ENCODE data around the gene ATAD3B. TPM values are rescaled to one million over a fixed set of nuclear protein-coding genes. Genes with fewer than 3 reads are reported as not detected.
A peak's percentile ranks its signal among the peaks of the same experiment; 100 is the strongest.

Gene ATAD3B
- total RNA-seq, 1 experiment from 2014 or later, result 63.6 TPM

GRCh38 chr1:1543706-1544099, 72.1 kb downstream of the ATAD3B start:
- CTCF ChIA-PET, result no interaction called here

GRCh38 chr1:1544544-1544943, 73.0 kb downstream of the ATAD3B start:
- TF ChIP-seq FOXP4 (CRISPR knock-in tag; IDR thresholded peaks at IDR 0.05), result no peak
- no peak for TF ChIP-seq JUN (CRISPR knock-in tag; IDR thresholded peaks at IDR 0.05)
- peaks cover 10% of the 10 kb centered on the region for H3K36me3 Mint-ChIP-seq
- H3K27ac Mint-ChIP-seq, result 0 out of 2 replicates have a peak overlapping the region, but pooled peaks have one; percentile 32
- no peaks in the 10 kb centered on the region for H3K4me1 Mint-ChIP-seq
- CTCF ChIA-PET, result no interaction called here
- no peak overlapping the region for H3K4me3 Mint-ChIP-seq
- ATAC-seq (no peak), DNase-seq (ENCODE audit: low spot score) (no peak)
- POLR2A ChIA-PET, result no interaction called here
- no peaks in the 10 kb centered on the region for H3K9me3 Mint-ChIP-seq
- H3K27me3 Mint-ChIP-seq (ENCODE audit: low read depth), result no peaks in the 10 kb centered on the region

More at GRCh38 chr1:1543706-1544099, 72.1 kb downstream of the ATAD3B start:
- H3K4me3 Mint-ChIP-seq, result no peak overlapping the region
- DNase-seq (ENCODE audit: low spot score), result no peak
- H3K27ac Mint-ChIP-seq, result no peak overlapping the region
- H3K36me3 Mint-ChIP-seq, result peaks cover 10% of the 10 kb centered on the region
- H3K27me3 Mint-ChIP-seq (ENCODE audit: low read depth), result no peaks in the 10 kb centered on the region
- no peaks in the 10 kb centered on the region for H3K9me3 Mint-ChIP-seq
- H3K4me1 Mint-ChIP-seq, result peaks cover 2% of the 10 kb centered on the region; the same call in 1 of the 2 replicates
- TF ChIP-seq EMX1 (CRISPR knock-in tag; IDR thresholded peaks at IDR 0.05) (no peak), SP1 (CRISPR knock-in tag; conservative IDR thresholded peaks at IDR 0.05) (no peak)
- TF ChIP-seq, protein P1, sequence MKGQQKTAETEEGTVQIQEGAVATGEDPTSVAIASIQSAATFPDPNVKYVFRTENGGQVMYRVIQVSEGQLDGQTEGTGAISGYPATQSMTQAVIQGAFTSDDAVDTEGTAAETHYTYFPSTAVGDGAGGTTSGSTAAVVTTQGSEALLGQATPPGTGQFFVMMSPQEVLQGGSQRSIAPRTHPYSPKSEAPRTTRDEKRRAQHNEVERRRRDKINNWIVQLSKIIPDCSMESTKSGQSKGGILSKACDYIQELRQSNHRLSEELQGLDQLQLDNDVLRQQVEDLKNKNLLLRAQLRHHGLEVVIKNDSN (CRISPR knock-in tag; IDR thresholded peaks at IDR 0.05), result no peak
- no peak for ATAC-seq
- POLR2A ChIA-PET, result no interaction called here

Other genes starting within 250 kb of the ATAD3B start
- 92.3 to 105 TPM (median 101 TPM) in 3 replicates for gene SDF4, start 239.8 kb upstream of the ATAD3B start, total RNA-seq (2021)
- 18.8 to 21.4 TPM (median 20.0 TPM) in 3 replicates for gene B3GALT6, start 239.5 kb upstream of the ATAD3B start, total RNA-seq (2021)
- 8.5 to 10.3 TPM (median 8.5 TPM) in 3 replicates for gene C1QTNF12, start 225.0 kb upstream of the ATAD3B start, total RNA-seq (2021)
- 62.6 to 72.2 TPM (median 65.6 TPM) in 3 replicates for gene UBE2J2, start 197.9 kb upstream of the ATAD3B start, total RNA-seq (2021)
- gene SCNN1D, start 191.3 kb upstream of the ATAD3B start, total RNA-seq (2021), result 4.7 to 8.5 TPM (median 6.4 TPM) in 3 replicates
- 25.1 to 42.2 TPM (median 30.7 TPM) in 3 replicates for gene ACAP3, start 163.8 kb upstream of the ATAD3B start, total RNA-seq (2021)
- 42.5 to 51.5 TPM (median 43.6 TPM) in 3 replicates for gene PUSL1, start 163.2 kb upstream of the ATAD3B start, total RNA-seq (2021)
- gene INTS11, start 147.1 kb upstream of the ATAD3B start, total RNA-seq (2021), result 144 to 170 TPM (median 160 TPM) in 3 replicates
- 10.3 to 14.4 TPM (median 12.3 TPM) in 3 replicates for gene CPTP, start 147.0 kb upstream of the ATAD3B start, total RNA-seq (2021)
- 0.18 to 0.22 TPM (median 0.21 TPM) in 3 replicates for gene TAS1R3, start 140.5 kb upstream of the ATAD3B start, total RNA-seq (2021)
- gene DVL1, start 122.3 kb upstream of the ATAD3B start, total RNA-seq (2021), result 74.1 to 91.4 TPM (median 77.3 TPM) in 3 replicates
- gene MXRA8, start 113.2 kb upstream of the ATAD3B start, total RNA-seq (2021), result 6.7 to 11.2 TPM (median 10.7 TPM) in 3 replicates
- gene AURKAIP1, start 96.6 kb upstream of the ATAD3B start, total RNA-seq (2021), result 238 to 268 TPM (median 250 TPM) in 3 replicates
- 117 to 142 TPM (median 117 TPM) in 3 replicates for gene CCNL2, start 72.4 kb upstream of the ATAD3B start, total RNA-seq (2021)
- 126 to 156 TPM (median 134 TPM) in 3 replicates for gene MRPL20, start 64.5 kb upstream of the ATAD3B start, total RNA-seq (2021)
- 1.6 to 2.8 TPM (median 1.9 TPM) in 3 replicates for gene ANKRD65, start 50.5 kb upstream of the ATAD3B start, total RNA-seq (2021)
- 28.3 to 35.5 TPM (median 28.3 TPM) in 3 replicates for gene VWA1, start 36.1 kb upstream of the ATAD3B start, total RNA-seq (2021)
- gene ATAD3C, start 22.1 kb upstream of the ATAD3B start, total RNA-seq (2021), result 0.60 to 0.94 TPM (median 0.61 TPM) in 3 replicates
- 56.1 to 71.2 TPM (median 58.7 TPM) in 3 replicates for gene ATAD3A, start 40.4 kb downstream of the ATAD3B start, total RNA-seq (2021)
- gene TMEM240, start 68.9 kb downstream of the ATAD3B start, total RNA-seq (2021), result 6.6 to 8.8 TPM (median 8.0 TPM) in 3 replicates
- gene SSU72, start 103.1 kb downstream of the ATAD3B start, total RNA-seq (2021), result 150 to 158 TPM (median 150 TPM) in 3 replicates
- 30.4 to 37.5 TPM (median 34.9 TPM) in 3 replicates for gene FNDC10, start 128.4 kb downstream of the ATAD3B start, total RNA-seq (2021)
- gene MIB2, start 143.7 kb downstream of the ATAD3B start, total RNA-seq (2021), result 90.6 to 120 TPM (median 113 TPM) in 3 replicates
- gene MMP23B, start 160.4 kb downstream of the ATAD3B start, total RNA-seq (2021), result 20.0 to 28.1 TPM (median 27.1 TPM) in 3 replicates
- gene CDK11B, start 187.2 kb downstream of the ATAD3B start, total RNA-seq (2021), result 39.5 to 41.2 TPM (median 40.7 TPM) in 3 replicates
- 51.3 to 51.6 TPM (median 51.6 TPM) in 3 replicates for gene SLC35E2B, start 221.0 kb downstream of the ATAD3B start, total RNA-seq (2021)

All from WTC11 (cell line).